HEK293 (cell line): Measurements from ENCODE around the gene BPIFA2.
"Not testable (repeated sequence)": the region's sequence is repeated elsewhere in the genome, so short reads cannot be mapped to it uniquely, and the experiment has no call there.

Experiments
- CTCF ChIA-PET: fragments of 350-600 bp; formaldehyde crosslinking; extraction: SDS; loops from one replicate; lab custom pipeline; 2021; ENCODE audit warnings: antibody characterized with exemption; lab: Yijun Ruan, JAX
- POLR2A ChIA-PET: fragments of 300-600 bp; formaldehyde crosslinking; extraction: SDS; loops from one replicate; lab custom pipeline; 2020; ENCODE audit warnings: antibody characterized with exemption, inconsistent platforms; lab: Yijun Ruan, JAX
- H3K27ac ChIP-seq: fragments of 200-500 bp; sonication (Bioruptor generic); 2 replicates; pipeline ENCODE4 v1.5.1; 2014; ENCODE audit warnings: low read depth, low read length, control low read depth, inconsistent platforms; ENCODE audit errors: extremely low read depth
- H3K36me3 ChIP-seq, 2 experiments: fragments of 200-500 bp in 1 of 2; sonication (Bioruptor generic) in 1 of 2; 1 replicate in 1 of 2; 2 replicates in 1 of 2; pipeline ENCODE4 v1.5.1; 2014 to 2017; ENCODE audit warnings: inconsistent platforms in 2 of 2, low read length in 2 of 2; ENCODE audit not compliant: control insufficient read depth in 2 of 2, insufficient read depth in 1 of 2
- H3K4me1 ChIP-seq: fragments of 200-500 bp; sonication (Bioruptor generic); 2 replicates; pipeline ENCODE4 v1.5.1; 2014; ENCODE audit warnings: mild to moderate bottlenecking, low read length, inconsistent platforms; ENCODE audit not compliant: control insufficient read depth, insufficient read depth
- H3K4me3 ChIP-seq: 2 replicates; pipeline ENCODE4 v1.5.1; 2011; ENCODE audit warnings: low read depth, mild to moderate bottlenecking, control low read depth, low read length, moderate library complexity
- H3K9me3 ChIP-seq: fragments of 200-500 bp; sonication (Bioruptor generic); 2 replicates; pipeline ENCODE4 v1.5.1; 2014; ENCODE audit warnings: low read depth, low read length, inconsistent platforms; ENCODE audit not compliant: control insufficient read depth, insufficient read depth
- SCRT1 ChIP-seq: fragments of 450-650 bp; formaldehyde crosslinking; IDR thresholded peaks from 2 replicates; pipeline ENCODE4 v1.5.1; 2016; ENCODE audit warnings: missing biosample characterization, missing genetic modification characterization, borderline replicate concordance
- SCRT2 ChIP-seq: fragments of 450-650 bp; formaldehyde crosslinking; IDR thresholded peaks from 2 replicates; pipeline ENCODE4 v1.5.1; 2016; ENCODE audit warnings: missing biosample characterization, missing genetic modification characterization
- ZBTB21 ChIP-seq: fragments of 450-650 bp; formaldehyde crosslinking; IDR thresholded peaks from 2 replicates; pipeline ENCODE4 v1.5.1; 2017; ENCODE audit warnings: missing biosample characterization, missing genetic modification characterization
- ZBTB48 ChIP-seq: fragments of 450-650 bp; formaldehyde crosslinking; IDR thresholded peaks from 2 replicates; pipeline ENCODE4 v1.5.1; 2016; ENCODE audit warnings: missing biosample characterization, missing genetic modification characterization
- ZBTB6 ChIP-seq: fragments of 450-650 bp; formaldehyde crosslinking; IDR thresholded peaks from 2 replicates; pipeline ENCODE4 v1.5.1; 2017; ENCODE audit warnings: missing biosample characterization, missing genetic modification characterization
- ZFHX2 ChIP-seq: fragments of 450-650 bp; formaldehyde crosslinking; conservative IDR thresholded peaks from 2 replicates; pipeline ENCODE4 v1.5.1; 2016; ENCODE audit warnings: missing biosample characterization, missing genetic modification characterization
- ZNF239 ChIP-seq: fragments of 450-650 bp; formaldehyde crosslinking; IDR thresholded peaks from 2 replicates; pipeline ENCODE4 v1.5.1; 2016; ENCODE audit warnings: missing biosample characterization, missing genetic modification characterization
- ZNF24 ChIP-seq: fragments of 450-650 bp; formaldehyde crosslinking; IDR thresholded peaks from 2 replicates; pipeline ENCODE4 v1.5.1; 2016; ENCODE audit warnings: missing biosample characterization, missing genetic modification characterization
- ZNF302 ChIP-seq: fragments of 450-650 bp; formaldehyde crosslinking; IDR thresholded peaks from 2 replicates; pipeline ENCODE4 v1.5.1; 2016; ENCODE audit warnings: missing biosample characterization, missing genetic modification characterization, low read depth
- ZNF449 ChIP-seq: fragments of 450-650 bp; formaldehyde crosslinking; IDR thresholded peaks from 2 replicates; pipeline ENCODE4 v1.5.1; 2017; ENCODE audit warnings: missing biosample characterization, mild to moderate bottlenecking, missing genetic modification characterization, moderate library complexity
- ZNF544 ChIP-seq: fragments of 450-650 bp; formaldehyde crosslinking; IDR thresholded peaks from 2 replicates; pipeline ENCODE4 v1.5.0; 2017; ENCODE audit warnings: missing biosample characterization, missing genetic modification characterization
- ZNF626 ChIP-seq: fragments of 450-650 bp; sonication (Bioruptor Pico); formaldehyde crosslinking; IDR thresholded peaks from 2 replicates; pipeline ENCODE4 v1.5.1; 2018; ENCODE audit warnings: missing biosample characterization, missing genetic modification characterization, inconsistent platforms
- TF ChIP-seq, protein P1 (sequence below): fragments of 450-650 bp; formaldehyde crosslinking; IDR thresholded peaks from 2 replicates; pipeline ENCODE4 v1.5.1; 2016; ENCODE audit warnings: missing biosample characterization, missing genetic modification characterization
- TF ChIP-seq, protein P2 (sequence below): fragments of 450-650 bp; formaldehyde crosslinking; IDR thresholded peaks from 2 replicates; pipeline ENCODE4 v1.5.1; 2016; ENCODE audit warnings: missing biosample characterization, missing genetic modification characterization, low read depth
- TF ChIP-seq, protein P3 (sequence below): fragments of 450-650 bp; formaldehyde crosslinking; IDR thresholded peaks from 2 replicates; pipeline ENCODE4 v1.5.1; 2016; ENCODE audit warnings: missing biosample characterization, missing genetic modification characterization, borderline replicate concordance

Gene BPIFA2

DNA sequence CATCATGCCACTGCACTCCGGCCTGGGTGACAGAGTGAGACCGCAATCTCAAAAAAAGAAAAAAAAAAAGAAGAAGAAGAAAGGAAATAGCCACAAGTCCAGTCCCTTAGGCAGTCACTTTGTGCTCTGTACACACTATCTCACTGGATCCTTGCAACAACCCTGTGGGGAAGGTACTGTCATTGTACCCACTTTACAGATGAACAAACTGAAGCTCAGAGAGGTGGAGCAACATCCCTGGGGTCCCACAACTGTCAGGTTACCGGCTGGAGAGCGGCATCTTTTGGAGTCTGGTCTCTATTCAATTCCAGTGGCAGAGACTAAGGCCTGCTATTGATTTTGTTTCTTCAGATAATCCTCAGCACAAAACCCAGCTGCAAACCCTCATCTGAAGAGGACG is 12.2 kb downstream of the BPIFA2 start:
- H3K9me3 ChIP-seq, result no peaks in the 10 kb centered on the region
- no peaks in the 10 kb centered on the region for H3K36me3 ChIP-seq
- H3K27ac ChIP-seq, result no peak overlapping the region
- TF ChIP-seq ZNF449 (tag by site-specific recombination) (no peak), ZBTB21 (tag by site-specific recombination) (no peak), ZNF302 (tag by site-specific recombination) (no peak), ZFHX2 (tag by site-specific recombination) (no peak), ZNF24 (no peak), ZBTB48 (tag by site-specific recombination) (no peak), ZNF626 (no peak), ZBTB6 (tag by site-specific recombination) (no peak)
- ChIA-PET CTCF (interaction anchor here (0.7 kb wide), 2 partner anchors 16 to 31 kb away, joined by 3 read pairs; no protein-coding TSS in a partner anchor), POLR2A (no interaction called here)
- no peaks in the 10 kb centered on the region for H3K4me1 ChIP-seq
- no peak overlapping the region for H3K4me3 ChIP-seq

GRCh38 chr20:33181482-33182093 is 13.6 kb downstream of the BPIFA2 start:
- ChIA-PET CTCF (no interaction called here), POLR2A (no interaction called here)
- TF ChIP-seq SCRT2 (tag by site-specific recombination) (peak; percentile 65), SCRT1 (tag by site-specific recombination) (0 out of 2 replicates have a peak, but pooled peaks have one; percentile 62), ZNF544 (no peak), ZNF239 (no peak)
- TF ChIP-seq, protein P1, sequence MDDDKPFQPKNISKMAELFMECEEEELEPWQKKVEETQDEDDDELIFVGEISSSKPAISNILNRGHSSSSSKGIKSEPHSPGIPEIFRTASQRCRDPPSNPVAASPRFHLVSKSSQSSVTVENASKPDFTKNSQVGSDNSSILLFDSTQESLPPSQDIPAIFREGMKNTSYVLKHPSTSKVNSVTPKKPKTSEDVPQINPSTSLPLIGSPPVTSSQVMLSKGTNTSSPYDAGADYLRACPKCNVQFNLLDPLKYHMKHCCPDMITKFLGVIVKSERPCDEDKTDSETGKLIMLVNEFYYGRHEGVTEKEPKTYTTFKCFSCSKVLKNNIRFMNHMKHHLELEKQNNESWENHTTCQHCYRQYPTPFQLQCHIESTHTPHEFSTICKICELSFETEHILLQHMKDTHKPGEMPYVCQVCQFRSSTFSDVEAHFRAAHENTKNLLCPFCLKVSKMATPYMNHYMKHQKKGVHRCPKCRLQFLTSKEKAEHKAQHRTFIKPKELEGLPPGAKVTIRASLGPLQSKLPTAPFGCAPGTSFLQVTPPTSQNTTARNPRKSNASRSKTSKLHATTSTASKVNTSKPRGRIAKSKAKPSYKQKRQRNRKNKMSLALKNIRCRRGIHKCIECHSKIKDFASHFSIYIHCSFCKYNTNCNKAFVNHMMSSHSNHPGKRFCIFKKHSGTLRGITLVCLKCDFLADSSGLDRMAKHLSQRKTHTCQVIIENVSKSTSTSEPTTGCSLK (tag by site-specific recombination), result no peak
- Histone ChIP-seq H3K9me3 (no peaks in the 10 kb centered on the region), H3K4me3 (no peak overlapping the region), H3K4me1 (no peaks in the 10 kb centered on the region), H3K27ac (no peak overlapping the region), H3K36me3 (no peaks in the 10 kb centered on the region)

DNA sequence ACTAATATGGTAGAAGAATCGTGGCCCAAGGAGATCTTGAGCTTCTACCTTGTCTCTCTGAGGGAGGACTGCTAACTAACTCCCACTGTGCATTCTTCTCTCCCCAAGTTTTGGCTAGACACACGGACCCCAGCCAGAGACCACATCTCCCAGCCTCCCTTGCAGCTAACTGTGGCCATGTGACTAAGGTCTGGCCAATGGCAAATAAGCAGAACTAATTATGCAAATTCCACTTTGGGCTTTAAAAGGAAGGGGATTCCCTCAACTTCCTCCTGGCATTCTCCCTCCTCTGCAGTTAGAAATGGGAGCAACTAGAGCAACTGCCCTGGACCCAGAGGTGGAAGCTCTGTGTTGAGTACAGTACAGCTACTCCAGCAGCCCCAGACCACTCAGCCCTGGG is 15.4 kb downstream of the BPIFA2 start:
- no peak overlapping the region for H3K27ac ChIP-seq
- TF ChIP-seq, protein P2, sequence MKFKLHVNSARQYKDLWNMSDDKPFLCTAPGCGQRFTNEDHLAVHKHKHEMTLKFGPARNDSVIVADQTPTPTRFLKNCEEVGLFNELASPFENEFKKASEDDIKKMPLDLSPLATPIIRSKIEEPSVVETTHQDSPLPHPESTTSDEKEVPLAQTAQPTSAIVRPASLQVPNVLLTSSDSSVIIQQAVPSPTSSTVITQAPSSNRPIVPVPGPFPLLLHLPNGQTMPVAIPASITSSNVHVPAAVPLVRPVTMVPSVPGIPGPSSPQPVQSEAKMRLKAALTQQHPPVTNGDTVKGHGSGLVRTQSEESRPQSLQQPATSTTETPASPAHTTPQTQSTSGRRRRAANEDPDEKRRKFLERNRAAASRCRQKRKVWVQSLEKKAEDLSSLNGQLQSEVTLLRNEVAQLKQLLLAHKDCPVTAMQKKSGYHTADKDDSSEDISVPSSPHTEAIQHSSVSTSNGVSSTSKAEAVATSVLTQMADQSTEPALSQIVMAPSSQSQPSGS (tag by site-specific recombination), result no peak
- TF ChIP-seq, protein P3, sequence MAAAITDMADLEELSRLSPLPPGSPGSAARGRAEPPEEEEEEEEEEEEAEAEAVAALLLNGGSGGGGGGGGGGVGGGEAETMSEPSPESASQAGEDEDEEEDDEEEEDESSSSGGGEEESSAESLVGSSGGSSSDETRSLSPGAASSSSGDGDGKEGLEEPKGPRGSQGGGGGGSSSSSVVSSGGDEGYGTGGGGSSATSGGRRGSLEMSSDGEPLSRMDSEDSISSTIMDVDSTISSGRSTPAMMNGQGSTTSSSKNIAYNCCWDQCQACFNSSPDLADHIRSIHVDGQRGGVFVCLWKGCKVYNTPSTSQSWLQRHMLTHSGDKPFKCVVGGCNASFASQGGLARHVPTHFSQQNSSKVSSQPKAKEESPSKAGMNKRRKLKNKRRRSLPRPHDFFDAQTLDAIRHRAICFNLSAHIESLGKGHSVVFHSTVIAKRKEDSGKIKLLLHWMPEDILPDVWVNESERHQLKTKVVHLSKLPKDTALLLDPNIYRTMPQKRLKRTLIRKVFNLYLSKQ, result no peak
- no peak for TF ChIP-seq ZNF449 (tag by site-specific recombination)
- TF ChIP-seq, all 188 proteins: peak for 0
- POLR2A ChIA-PET, result no interaction called here
- H3K4me1 ChIP-seq, result no peaks in the 10 kb centered on the region
- no peaks in the 10 kb centered on the region for H3K36me3 ChIP-seq
- CTCF ChIA-PET, result interaction anchor here (0.6 to 1.0 kb wide), 2 partner anchors 87 to 286 kb away, joined by 3 to 4 read pairs; no protein-coding TSS in a partner anchor
- no peaks in the 10 kb centered on the region for H3K9me3 ChIP-seq
- no peak overlapping the region for H3K4me3 ChIP-seq

- H3K9me3 ChIP-seq, POLR2A ChIA-PET, H3K4me1 ChIP-seq, H3K36me3 ChIP-seq, H3K4me3 ChIP-seq, CTCF ChIA-PET, H3K27ac ChIP-seq: not testable (repeated sequence)
Observed at GRCh38 chr20:33185031-33185590, 17.2 kb downstream of the BPIFA2 start.
